Stomach smooth muscle (tissue), 2 donors: ENCODE measurements around the gene PIM3.

Source experiments
- H3K27ac ChIP-seq: one replicate; pipeline ENCODE4 v1.7.0; 2013; ENCODE audit warnings: mild to moderate bottlenecking, low read length, inconsistent platforms
- H3K27me3 ChIP-seq, 2 donors: one replicate each; pipeline ENCODE4 v1.7.0; 2013; ENCODE audit warnings: low read length in 2 of 2; ENCODE audit not compliant: insufficient read depth in 2 of 2, control insufficient read depth in 1 of 2
- H3K36me3 ChIP-seq, 2 donors: one replicate each; pipeline ENCODE4 v1.7.0; 2013; ENCODE audit warnings: low read length in 2 of 2; ENCODE audit not compliant: control insufficient read depth in 2 of 2, insufficient read depth in 2 of 2
- H3K4me1 ChIP-seq: one replicate; pipeline ENCODE4 v1.7.0; 2013; ENCODE audit warnings: low read length; ENCODE audit not compliant: control insufficient read depth, insufficient read depth
- H3K4me3 ChIP-seq, 2 donors: one replicate each; pipeline ENCODE4 v1.7.0; 2013; ENCODE audit warnings: low read length in 2 of 2
- H3K9ac ChIP-seq, 2 donors: one replicate each; pipeline ENCODE4 v1.7.0; 2013; ENCODE audit warnings: low read length in 2 of 2, mild to moderate bottlenecking in 1 of 2
- H3K9me3 ChIP-seq, 2 donors: one replicate each; pipeline ENCODE4 v1.7.0; 2013; ENCODE audit warnings: low read length in 2 of 2; ENCODE audit not compliant: control insufficient read depth in 2 of 2
- donor health status: healthy.
- donor health status: Pancreatic carcinoma.

The PIM3 gene

DNA sequence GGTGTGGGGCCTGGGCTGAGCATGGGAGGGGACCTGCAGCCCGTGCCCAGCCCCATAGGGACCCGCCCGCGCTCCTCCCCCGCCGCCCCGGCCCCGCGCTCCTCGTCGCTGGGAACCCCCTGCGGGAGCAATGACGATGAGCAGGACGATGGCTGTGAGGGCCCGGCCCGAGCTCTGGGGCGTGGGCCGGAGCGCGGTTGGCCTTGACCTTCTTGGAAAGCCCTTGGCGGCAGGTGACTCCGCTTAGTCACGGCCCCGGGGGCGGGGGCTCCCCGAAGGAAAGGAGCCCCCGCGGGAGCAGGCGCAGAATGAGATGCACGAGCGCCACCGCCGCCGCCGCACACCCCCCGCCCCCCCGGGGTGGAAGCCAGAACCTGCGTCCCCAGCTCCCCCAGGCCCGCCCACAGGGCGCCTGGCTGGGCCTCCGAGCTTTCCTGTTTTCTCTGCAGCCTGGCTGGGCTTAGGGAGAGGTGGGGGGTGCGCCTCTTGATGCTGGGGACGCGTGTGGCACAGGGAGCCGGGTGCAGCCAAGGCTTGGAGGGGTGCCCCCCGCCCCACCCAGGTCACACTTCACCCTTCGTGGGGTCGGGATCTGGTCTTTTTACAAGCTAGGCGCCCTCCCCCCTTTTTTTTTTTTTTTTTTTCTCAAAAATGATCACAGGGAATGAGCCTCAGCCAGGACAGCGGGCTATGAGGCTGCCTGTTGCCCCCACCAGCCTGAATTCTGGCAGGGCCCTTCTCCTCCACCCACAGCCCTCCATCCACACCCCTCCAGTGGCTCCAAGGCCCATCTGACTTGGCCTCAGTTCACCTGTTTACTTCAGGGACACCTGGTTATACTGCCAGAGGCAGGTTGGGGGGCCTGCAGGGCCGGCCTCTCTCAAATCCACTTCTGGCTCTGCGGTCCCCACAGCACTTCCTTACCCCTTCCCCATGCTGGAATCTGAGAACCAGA, 24.3 kb upstream of the PIM3 start:
- H3K27ac ChIP-seq: no peak overlapping the region
- H3K9me3 ChIP-seq: no peaks in the 10 kb centered on the region
- no peaks in the 10 kb centered on the region for H3K27me3 ChIP-seq
- H3K36me3 ChIP-seq: no peaks in the 10 kb centered on the region
- H3K4me3 ChIP-seq: peak overlapping the region; percentile 19 to 57
- H3K9ac ChIP-seq: peak overlapping the region; percentile 29 to 55
- H3K4me1 ChIP-seq: peaks cover 37% of the 10 kb centered on the region

- H3K27ac ChIP-seq: no peak overlapping the region
- H3K4me1 ChIP-seq: peaks cover 37% of the 10 kb centered on the region
- no peaks in the 10 kb centered on the region for H3K9me3 ChIP-seq
- H3K4me3 ChIP-seq: peak overlapping the region in 1 of 2 donors; percentile 57
- H3K27me3 ChIP-seq: no peaks in the 10 kb centered on the region
- peak overlapping the region; percentile 29 to 55 for H3K9ac ChIP-seq
- no peaks in the 10 kb centered on the region for H3K36me3 ChIP-seq
Observed at GRCh38 chr22:49936973-49937757, 23.4 kb upstream of the PIM3 start.

- Histone ChIP-seq H3K4me3 (peak overlapping the region in 1 of 2 donors; percentile 57), H3K36me3 (no peaks in the 10 kb centered on the region), H3K27me3 (no peaks in the 10 kb centered on the region), H3K4me1 (peaks cover 37% of the 10 kb centered on the region), H3K9ac (no peak overlapping the region), H3K9me3 (no peaks in the 10 kb centered on the region), H3K27ac (no peak overlapping the region)
Observed at GRCh38 chr22:49937758-49938564, 22.6 kb upstream of the PIM3 start.

GRCh38 chr22:49938565-49939136, 21.9 kb upstream of the PIM3 start:
- no peaks in the 10 kb centered on the region for H3K9me3 ChIP-seq
- no peaks in the 10 kb centered on the region for H3K27me3 ChIP-seq
- H3K4me3 ChIP-seq: no peak overlapping the region
- H3K27ac ChIP-seq: no peak overlapping the region
- no peak overlapping the region for H3K9ac ChIP-seq
- H3K36me3 ChIP-seq: no peaks in the 10 kb centered on the region
- H3K4me1 ChIP-seq: peaks cover 32% of the 10 kb centered on the region

DNA sequence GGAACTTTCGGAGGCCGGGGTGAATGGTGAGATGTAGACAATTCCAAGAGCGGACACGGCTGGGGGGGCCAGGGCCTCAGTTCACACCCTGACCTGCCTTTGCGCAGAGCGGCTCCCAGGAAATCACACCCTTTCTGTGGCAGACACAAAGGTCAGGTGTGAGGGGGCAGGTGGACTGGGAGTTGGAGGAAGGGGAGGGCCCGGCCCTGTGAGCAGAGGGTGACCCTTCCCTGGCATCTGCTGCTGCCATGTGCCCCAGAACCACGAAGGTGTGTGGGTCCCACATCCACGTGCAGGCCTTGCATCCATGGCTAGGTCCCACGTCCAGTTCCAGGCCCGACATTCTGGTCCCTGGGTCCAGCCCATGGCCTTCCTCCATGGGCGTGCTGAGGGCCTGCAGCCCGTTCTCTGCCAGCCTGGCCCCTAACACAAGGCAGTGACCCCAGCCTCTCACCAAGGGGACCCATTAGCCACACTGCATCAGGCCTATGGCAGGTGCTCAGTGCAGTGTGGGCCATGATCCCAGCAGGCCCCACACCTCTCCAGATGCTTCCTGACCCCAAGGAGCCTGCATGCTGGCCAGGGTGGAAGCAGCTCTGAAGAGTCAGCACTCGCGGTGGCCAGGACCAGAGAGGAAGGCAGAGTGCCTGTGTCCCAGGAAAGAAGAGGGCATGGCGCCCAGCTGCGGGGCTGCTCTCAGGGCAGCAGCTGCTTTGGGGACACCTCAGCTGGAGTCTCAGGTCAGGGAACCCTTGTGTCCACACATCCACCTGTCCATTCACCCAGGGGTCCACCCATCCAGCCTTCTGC, 18.9 kb upstream of the PIM3 start:
- Histone ChIP-seq H3K9ac (no peak overlapping the region), H3K36me3 (no peaks in the 10 kb centered on the region), H3K27ac (no peak overlapping the region), H3K4me1 (peaks cover 15% of the 10 kb centered on the region), H3K9me3 (no peaks in the 10 kb centered on the region), H3K4me3 (no peak overlapping the region), H3K27me3 (no peaks in the 10 kb centered on the region)

- no peak overlapping the region for H3K4me3 ChIP-seq
- no peaks in the 10 kb centered on the region for H3K27me3 ChIP-seq
- no peaks in the 10 kb centered on the region for H3K36me3 ChIP-seq
- H3K27ac ChIP-seq: no peak overlapping the region
- peaks cover 4% of the 10 kb centered on the region for H3K4me1 ChIP-seq
- H3K9me3 ChIP-seq: no peaks in the 10 kb centered on the region
- no peak overlapping the region for H3K9ac ChIP-seq
Observed at GRCh38 chr22:49942565-49943404, 17.8 kb upstream of the PIM3 start.

GRCh38 chr22:49943405-49943765, 17.2 kb upstream of the PIM3 start:
- H3K36me3 ChIP-seq: no peaks in the 10 kb centered on the region
- no peaks in the 10 kb centered on the region for H3K4me1 ChIP-seq
- no peaks in the 10 kb centered on the region for H3K9me3 ChIP-seq
- H3K4me3 ChIP-seq: no peak overlapping the region
- H3K27ac ChIP-seq: no peak overlapping the region
- H3K9ac ChIP-seq: no peak overlapping the region
- no peaks in the 10 kb centered on the region for H3K27me3 ChIP-seq

DNA sequence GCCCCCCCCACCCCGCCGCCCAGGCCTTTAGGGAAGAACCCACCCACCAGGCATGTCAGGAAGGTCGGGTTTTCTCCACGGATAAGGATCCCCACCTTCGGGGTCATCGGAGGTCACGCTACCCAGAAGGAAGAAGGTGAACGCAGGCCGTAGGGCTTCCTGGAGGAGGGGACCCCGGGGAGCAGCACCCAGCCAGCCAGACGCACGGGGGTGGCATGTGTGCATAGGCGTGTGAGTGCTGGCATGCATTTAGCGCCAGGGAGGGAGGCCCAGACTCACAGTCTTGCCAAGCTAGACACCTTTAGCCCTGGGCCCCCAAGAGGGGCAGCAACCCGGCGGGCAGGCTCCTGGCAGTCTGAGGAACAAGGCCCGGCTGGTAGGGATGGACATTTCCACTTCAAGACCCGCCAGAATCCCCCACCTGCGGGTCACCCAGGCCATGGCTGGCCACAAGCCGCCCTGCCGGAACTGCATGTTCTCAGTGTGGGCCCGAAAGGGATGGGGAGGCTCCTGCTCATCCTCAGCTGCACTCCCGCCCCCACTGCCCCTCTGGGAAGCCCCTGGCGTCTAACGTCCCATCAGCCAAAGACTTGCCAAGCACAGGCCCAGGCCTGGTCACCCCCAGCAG, 16.7 kb upstream of the PIM3 start:
- H3K27ac ChIP-seq: no peak overlapping the region
- no peak overlapping the region for H3K4me3 ChIP-seq
- H3K9ac ChIP-seq: no peak overlapping the region

GRCh38 chr22:49944399-49944891, 16.1 kb upstream of the PIM3 start:
- no peak overlapping the region for H3K27ac ChIP-seq
- H3K4me3 ChIP-seq: no peak overlapping the region
- no peaks in the 10 kb centered on the region for H3K4me1 ChIP-seq

More for the DNA sequence above, 16.7 kb upstream of the PIM3 start:
- no peaks in the 10 kb centered on the region for H3K36me3 ChIP-seq
- H3K4me1 ChIP-seq: no peaks in the 10 kb centered on the region
- H3K27me3 ChIP-seq: no peaks in the 10 kb centered on the region
- no peaks in the 10 kb centered on the region for H3K9me3 ChIP-seq

More at GRCh38 chr22:49944399-49944891, 16.1 kb upstream of the PIM3 start:
- Histone ChIP-seq H3K27me3 (no peaks in the 10 kb centered on the region), H3K36me3 (no peaks in the 10 kb centered on the region), H3K9me3 (no peaks in the 10 kb centered on the region), H3K9ac (no peak overlapping the region)
